GM18951 (cell line): ENCODE data around the gene ZDHHC16.
A peak's percentile ranks its signal among the peaks of the same experiment; 100 is the strongest.
"Not testable (repeated sequence)": the region's sequence is repeated elsewhere in the genome, so short reads cannot be mapped to it uniquely, and the experiment has no call there.

Experiments
- POLR2A ChIP-seq: IDR thresholded peaks from 4 replicates; pipeline ENCODE4 v1.6.1; 2011; ENCODE audit warnings: mild to moderate bottlenecking; ENCODE audit not compliant: insufficient read length, insufficient read depth; ENCODE audit errors: extremely low read depth
- in situ Hi-C: fragments of 300-500 bp; cut with MboI; formaldehyde crosslinking; loops from one replicate; pipeline ENCODE4 v1.12.0; 2022; ENCODE audit warnings: low sequenced_read_pairs, mixed read lengths, inconsistent platforms; ENCODE audit not compliant: unreplicated experiment

ZDHHC16 gene

GRCh38 chr10:97445722-97446639, at the start of gene ZDHHC16, which contains the start of gene EXOSC1:
Gene ZDHHC16, plus strand, starts transcription at chr10:97446175. Its CDS starts 5,501 bp downstream, at chr10:97451676.
Gene EXOSC1, minus strand, starts transcription at chr10:97446006. Its CDS starts 21 bp downstream, at chr10:97445985.
- TF ChIP-seq POLR2A: peak; percentile 92
- in situ Hi-C loops: no loop called here

DNA sequence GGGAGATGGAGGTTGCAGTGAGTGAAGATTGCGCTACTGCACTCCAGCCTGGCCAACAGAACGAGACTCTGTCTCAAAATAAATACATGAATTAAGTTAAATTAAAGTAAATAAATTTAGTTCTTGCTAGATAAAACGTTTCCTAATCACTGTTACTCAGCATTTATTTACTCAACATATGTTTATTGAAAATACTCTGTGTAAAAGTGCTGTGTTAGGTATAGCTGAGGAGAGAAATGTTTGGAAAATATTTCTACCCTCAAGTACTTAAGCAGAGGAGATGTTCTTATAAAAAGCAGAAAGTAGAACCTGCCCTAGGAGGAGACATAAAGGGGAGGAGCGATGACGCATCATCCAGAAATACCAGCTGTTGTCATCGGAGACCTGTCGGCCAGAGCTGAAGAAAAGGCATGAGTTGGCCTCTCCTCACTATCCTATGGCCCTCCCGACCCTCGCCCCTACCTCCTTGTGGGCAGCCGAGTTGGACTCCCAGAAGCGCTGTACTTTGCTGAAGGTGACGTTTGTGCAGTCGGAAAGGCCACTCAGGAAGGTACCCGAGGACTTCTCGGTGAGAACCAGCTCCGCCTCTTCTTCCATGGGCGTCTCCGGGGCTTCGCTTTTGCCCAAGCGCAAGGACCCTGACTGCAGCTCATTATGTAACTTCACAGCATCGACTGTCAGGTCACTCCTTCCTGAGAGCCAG, 46.0 kb upstream of the ZDHHC16 start:
- in situ Hi-C loops: no loop called here

DNA sequence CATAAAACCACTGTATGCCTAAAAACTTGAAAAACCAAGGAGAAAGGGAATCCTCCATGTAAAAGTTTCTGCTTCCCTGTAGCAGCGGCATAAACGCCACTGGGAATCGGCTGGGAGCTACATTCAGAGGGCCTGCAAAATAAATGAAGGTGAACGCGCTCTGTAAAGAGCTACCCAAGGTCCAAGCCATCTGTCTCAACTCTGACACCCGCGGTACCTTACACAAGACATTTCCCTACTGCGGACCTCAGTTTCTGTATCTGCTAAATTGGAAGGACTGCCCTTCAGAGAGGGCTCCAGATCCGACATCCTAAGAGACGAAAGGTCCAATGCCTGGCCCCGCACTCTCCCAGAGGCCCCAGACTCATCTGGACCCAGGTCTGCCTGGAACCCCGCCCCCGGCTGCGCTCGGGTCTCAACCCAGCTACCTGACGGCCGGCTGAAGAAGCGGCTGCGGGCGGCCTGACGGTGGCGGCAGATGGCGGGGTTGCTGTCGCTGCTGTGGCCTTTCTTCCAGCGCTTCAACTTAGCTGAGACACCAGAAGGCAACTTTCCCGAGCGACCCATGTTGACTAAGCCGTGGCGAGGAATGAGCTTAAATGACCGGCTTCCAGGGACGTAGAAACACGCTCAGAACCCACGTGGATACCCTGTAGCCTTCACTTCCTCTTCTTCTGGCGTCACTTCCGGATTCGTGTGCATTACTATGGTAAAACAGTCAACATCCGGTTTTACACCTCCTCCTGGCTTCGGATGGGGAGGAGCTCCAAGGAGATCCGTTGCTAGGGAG, 45.1 kb upstream of the ZDHHC16 start, which contains the start of gene RRP12:
RRP12 (minus strand) TSS at position 676 of the 790 bp plus-strand sequence; CDS start at position 567, 109 bp downstream.
- in situ Hi-C loops: no loop called here
- peak; percentile 66 for TF ChIP-seq POLR2A

More for the DNA sequence above, 46.0 kb upstream of the ZDHHC16 start:
- TF ChIP-seq POLR2A: no peak

DNA sequence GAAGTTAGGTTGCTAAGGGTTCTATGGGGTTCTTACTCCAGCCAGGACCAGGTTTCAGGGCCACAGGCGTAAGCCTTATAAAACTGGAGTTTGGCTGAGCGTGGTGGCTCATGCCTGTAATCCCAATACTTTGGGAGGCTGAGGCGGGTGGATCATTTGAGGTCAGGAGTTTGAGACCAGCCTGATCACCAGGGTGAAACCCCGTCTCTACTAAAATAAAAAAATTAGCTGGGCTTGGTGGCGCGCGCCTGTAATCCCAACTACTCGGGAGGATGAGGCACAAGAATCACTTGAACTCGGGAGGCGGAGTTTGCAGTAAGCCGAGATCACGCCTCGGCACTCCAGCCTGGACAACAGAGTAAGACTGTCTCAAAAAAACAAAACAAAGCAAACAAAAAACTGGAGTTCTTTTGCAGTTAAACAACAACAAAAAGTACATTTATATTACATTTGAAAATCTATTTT, 44.5 kb upstream of the ZDHHC16 start:
- TF ChIP-seq POLR2A: no peak

DNA sequence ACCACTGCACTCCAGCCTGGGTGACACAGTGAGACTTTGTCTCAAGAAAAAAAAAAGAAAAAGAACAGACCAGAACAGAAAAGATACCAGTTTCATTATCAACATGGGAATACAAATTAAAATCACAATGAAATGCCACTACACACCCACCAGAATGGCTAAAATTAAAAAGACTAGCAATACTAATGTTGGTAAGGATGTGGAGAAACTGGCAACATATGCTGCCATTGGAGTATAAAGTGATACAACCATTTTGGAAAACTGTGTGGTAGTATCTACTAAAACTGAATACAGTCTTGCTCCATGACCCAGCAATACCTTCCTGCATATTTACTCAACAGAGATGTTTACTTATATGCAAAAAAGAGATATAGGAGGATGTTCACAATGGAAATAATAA, 41.9 kb upstream of the ZDHHC16 start:
- TF ChIP-seq POLR2A: no peak
- in situ Hi-C loops: no loop called here

More for the DNA sequence above, 44.5 kb upstream of the ZDHHC16 start:
- in situ Hi-C loops: no loop called here

- in situ Hi-C loops: no loop called here
- no peak for TF ChIP-seq POLR2A
Observed at GRCh38 chr10:97406064-97406463, 39.9 kb upstream of the ZDHHC16 start.

GRCh38 chr10:97406483-97406882, 39.5 kb upstream of the ZDHHC16 start:
- in situ Hi-C loops: not testable (repeated sequence)

DNA sequence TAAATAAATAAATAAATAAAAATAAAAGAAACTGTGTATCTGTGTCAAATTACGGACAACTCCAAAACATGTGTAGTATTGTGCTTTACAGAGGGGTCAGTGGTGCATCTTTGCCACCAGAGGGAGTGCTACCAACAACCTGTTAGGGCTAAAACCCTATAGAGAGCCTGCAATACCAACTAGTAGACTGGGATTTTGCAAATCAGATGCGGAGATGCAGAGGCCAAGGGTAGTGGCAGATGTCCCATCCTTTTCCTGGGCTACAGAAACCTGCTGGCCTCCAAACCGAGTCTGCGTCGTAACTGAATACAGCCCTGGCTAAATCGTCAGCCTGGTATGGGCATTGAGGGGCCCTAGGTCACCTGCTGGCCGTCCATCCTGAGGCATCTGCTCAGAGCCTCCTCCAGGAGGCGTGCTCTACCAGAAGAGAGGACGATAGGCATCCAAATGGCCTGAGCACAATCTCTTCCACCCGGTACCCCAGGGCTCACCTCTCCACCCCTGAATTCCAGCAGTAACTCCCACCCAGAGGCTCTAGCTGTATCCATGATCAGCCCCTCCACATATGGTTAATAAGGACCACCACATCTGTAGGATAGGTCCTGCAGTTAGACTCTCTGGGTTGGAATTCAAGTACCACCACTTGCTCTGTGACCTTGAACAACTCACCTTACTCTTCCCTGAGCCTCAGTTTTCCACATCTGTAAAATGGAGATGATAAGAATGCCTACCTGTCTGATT, 38.6 kb upstream of the ZDHHC16 start:
- no peak for TF ChIP-seq POLR2A
- in situ Hi-C loops: no loop called here

GRCh38 chr10:97407952-97408248, 38.1 kb upstream of the ZDHHC16 start:
- in situ Hi-C loops: no loop called here
- TF ChIP-seq POLR2A: no peak

DNA sequence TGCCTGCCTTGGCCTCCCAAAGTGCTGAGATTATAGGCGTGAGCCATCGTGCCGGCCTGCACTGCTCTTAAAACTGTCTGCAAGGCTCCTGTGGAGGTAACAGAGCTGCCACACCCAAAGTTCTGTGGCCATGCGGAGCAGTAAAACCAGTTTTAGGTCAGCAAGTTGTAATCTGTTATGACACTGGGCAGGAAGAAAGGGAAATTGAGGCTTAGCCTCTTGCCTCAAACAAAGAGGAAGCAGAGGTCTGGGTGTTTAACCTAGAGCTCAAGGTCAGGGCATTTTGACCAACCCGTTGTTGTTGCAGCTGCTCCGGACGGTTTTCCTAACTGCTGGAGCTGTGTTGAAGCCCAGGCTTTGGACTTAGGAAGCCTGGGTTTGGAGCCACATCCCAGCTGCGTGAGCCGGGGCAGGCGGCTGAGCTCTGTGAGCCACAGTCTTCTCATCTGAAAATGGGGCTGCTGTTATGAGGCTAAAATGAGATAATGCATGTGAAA, 37.4 kb upstream of the ZDHHC16 start:
- in situ Hi-C loops: no loop called here
- no peak for TF ChIP-seq POLR2A

DNA sequence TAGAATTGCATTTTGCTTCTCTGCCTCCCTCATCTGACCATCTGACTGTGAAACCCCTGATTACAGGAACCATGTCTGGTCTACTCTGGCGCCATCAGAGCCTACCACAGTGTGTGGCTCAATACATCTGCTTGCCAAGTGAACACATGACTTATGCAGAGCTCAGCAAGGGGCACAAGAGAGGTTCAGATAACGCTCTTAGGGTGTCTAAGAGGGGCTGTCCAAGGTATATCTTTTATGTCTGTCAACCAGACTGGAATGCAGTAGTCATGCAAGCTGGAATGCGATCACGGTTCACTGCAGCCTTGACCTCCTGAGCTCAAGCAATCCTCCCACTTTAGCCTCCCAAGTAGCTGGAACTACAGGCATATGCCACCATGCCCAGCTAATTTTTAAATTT, 34.6 kb upstream of the ZDHHC16 start:
- in situ Hi-C loops: no loop called here
- TF ChIP-seq POLR2A: no peak

- in situ Hi-C loops: no loop called here
- no peak for TF ChIP-seq POLR2A
Observed at GRCh38 chr10:97412891-97413304, 33.1 kb upstream of the ZDHHC16 start.
